Prostate gland (tissue), 2 donors: Measurements from ENCODE around the gene NOM1. TPM values are rescaled to one million over a fixed set of nuclear protein-coding genes. Genes with fewer than 3 reads are reported as not detected.

Source experiments
- DNase-seq: peaks from one replicate; pipeline ENCODE4 v3.0.0-alpha.2; 2019; ENCODE audit warnings: low spot score
- H3K27ac ChIP-seq, 2 donors: fragments of 200-600 bp; sonication (generic); 2 replicates each; pipeline ENCODE4 v1.5.1; 2017 to 2019
- H3K27me3 ChIP-seq: fragments of 200-600 bp; sonication (generic); replicated peaks from 2 replicates; pipeline ENCODE4 v1.5.1; 2019; ENCODE audit not compliant: insufficient read depth
- H3K36me3 ChIP-seq, 2 donors: fragments of 200-600 bp; sonication (generic); 1 replicate in 1 of 2; 2 replicates in 1 of 2; pipeline versions ENCODE4 v1.5.1 to v1.8.1; 2017 to 2019
- H3K4me1 ChIP-seq: fragments of 200-600 bp; sonication (generic); replicated peaks from 2 replicates; pipeline ENCODE4 v1.5.1; 2019
- H3K4me3 ChIP-seq, 2 donors: fragments of 200-600 bp; sonication (generic); 2 replicates each; pipeline ENCODE4 v1.5.1; 2017 to 2019
- H3K9me3 ChIP-seq: fragments of 200-600 bp; sonication (generic); 2 replicates; pipeline ENCODE4 v1.5.1; 2017
- POLR2A ChIP-seq: fragments of 450-650 bp; IDR thresholded peaks from one replicate; pipeline ENCODE4 v1.6.1; 2016; ENCODE audit warnings: antibody characterized with exemption, mild to moderate bottlenecking
- POLR2AphosphoS5 ChIP-seq: sonication (generic); formaldehyde crosslinking; IDR thresholded peaks from one replicate; pipeline ENCODE4 v1.6.1; 2017; ENCODE audit warnings: antibody characterized with exemption
- WGBS: methylation state at CpG from one replicate; pipeline ENCODE4 v1.1.5; 2018; 5-methylcytosine and 5-hydroxymethylcytosine counted together
- intact Hi-C: fragments of 100-400 bp; cut with DNase I; formaldehyde crosslinking; loops from one replicate; pipeline ENCODE4 v1.14.2; 2022
- total RNA-seq, 2 donors: library from RNA; depleted of rRNA; stranded (reverse); fragments of >200 nt; gene quantifications; one replicate each; pipeline ENCODE4 v1.1.0, GENCODE V29; 2016
- TF ChIP-seq, protein P1 (sequence below), 4 experiments: fragments of 200-600 bp in 2 of 4; fragments of 450-650 bp in 2 of 4; sonication (generic) in 2 of 4; IDR thresholded peaks; 1 replicate in 3 of 4; 2 replicates in 1 of 4; pipeline ENCODE4 v1.5.1; 2016 to 2019; ENCODE audit warnings: antibody characterized with exemption in 4 of 4, mild to moderate bottlenecking in 2 of 4, moderate library complexity in 2 of 4

The NOM1 gene
- total RNA-seq, 2 donors from 2014 or later: 10.4 to 24.3 TPM

DNA sequence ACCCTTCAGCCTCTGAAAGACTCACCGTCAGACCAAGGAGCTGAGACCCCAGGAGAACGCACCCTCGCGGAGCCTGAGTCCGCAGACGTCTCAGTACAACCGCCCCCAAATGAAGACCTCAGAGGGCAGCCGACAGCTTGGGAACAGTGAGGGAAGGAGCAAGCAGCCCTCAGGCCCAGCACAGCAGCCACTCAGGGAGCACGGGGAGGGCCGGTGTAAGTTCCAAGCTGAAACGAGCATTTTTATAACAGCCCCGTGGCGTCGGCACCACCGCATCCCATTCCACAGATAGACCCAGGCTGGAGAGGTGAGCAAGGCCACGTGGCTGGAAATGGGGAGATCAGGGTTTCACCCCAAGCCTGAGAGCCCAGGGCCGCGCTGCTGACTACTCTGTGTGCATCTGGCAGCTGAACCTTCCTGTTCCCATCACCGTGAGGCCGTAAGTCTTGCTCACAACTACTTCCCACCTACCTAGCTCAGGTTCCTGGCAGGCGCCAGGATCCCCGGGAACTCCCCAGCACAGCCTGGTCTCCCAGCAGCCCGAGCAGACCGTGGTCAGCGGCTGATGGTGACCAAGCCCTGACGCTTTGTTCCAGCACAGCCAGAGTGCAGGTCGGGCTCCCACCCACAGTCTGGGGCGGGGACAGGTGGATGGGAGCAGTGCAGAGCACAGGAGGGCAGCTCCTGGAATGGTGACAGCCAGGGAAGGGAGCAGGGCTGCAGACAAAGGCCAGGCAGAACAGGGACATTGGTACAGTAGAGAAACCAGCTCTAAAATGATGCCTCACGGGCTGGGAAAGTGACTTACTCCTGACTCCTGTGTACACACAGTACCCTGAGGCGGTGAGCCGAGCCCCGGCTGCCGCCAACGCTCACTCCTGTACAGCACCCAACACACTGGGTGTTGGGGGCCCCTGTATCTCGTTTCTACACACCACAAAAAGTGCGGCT lies 6.1 kb upstream of the NOM1 start:
- Histone ChIP-seq H3K9me3 (no peaks in the 10 kb centered on the region), H3K36me3 (no peaks in the 10 kb centered on the region), H3K4me1 (no peaks in the 10 kb centered on the region), H3K27ac (no peak overlapping the region), H3K27me3 (no peaks in the 10 kb centered on the region), H3K4me3 (no peak overlapping the region)
- WGBS: 29% methylated on average over 36 of the region's 36 CpGs
- no peak for TF ChIP-seq POLR2A
- TF ChIP-seq POLR2AphosphoS5: no peak
- TF ChIP-seq, protein P1, sequence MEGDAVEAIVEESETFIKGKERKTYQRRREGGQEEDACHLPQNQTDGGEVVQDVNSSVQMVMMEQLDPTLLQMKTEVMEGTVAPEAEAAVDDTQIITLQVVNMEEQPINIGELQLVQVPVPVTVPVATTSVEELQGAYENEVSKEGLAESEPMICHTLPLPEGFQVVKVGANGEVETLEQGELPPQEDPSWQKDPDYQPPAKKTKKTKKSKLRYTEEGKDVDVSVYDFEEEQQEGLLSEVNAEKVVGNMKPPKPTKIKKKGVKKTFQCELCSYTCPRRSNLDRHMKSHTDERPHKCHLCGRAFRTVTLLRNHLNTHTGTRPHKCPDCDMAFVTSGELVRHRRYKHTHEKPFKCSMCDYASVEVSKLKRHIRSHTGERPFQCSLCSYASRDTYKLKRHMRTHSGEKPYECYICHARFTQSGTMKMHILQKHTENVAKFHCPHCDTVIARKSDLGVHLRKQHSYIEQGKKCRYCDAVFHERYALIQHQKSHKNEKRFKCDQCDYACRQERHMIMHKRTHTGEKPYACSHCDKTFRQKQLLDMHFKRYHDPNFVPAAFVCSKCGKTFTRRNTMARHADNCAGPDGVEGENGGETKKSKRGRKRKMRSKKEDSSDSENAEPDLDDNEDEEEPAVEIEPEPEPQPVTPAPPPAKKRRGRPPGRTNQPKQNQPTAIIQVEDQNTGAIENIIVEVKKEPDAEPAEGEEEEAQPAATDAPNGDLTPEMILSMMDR (IDR thresholded peaks at IDR 0.05): no peak
- DNase-seq: no peak
- intact Hi-C loops: no loop called here

DNA sequence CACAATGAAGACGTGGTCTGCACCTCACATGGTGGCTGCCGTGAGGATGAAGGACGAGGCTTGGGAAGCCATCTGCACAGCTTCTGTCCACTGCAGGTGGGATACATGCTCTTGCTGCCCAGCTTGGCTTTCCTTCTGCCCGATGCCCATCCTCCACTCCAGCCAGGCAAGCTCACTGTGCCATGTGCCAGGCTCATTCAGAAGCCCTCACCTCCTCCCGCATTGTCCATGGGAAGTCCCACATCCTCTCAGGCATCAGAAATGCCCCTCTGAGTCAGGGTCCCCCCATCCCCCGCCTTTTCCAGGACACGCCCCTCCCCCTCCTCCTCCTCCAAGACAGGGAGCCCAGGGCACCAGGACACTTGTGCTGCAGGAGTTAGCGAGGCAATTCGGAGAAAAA lies 4.6 kb upstream of the NOM1 start:
- Histone ChIP-seq H3K4me3 (no peak overlapping the region), H3K27me3 (no peaks in the 10 kb centered on the region)
- WGBS: 56% methylated on average over 9 of the region's 9 CpGs

DNA sequence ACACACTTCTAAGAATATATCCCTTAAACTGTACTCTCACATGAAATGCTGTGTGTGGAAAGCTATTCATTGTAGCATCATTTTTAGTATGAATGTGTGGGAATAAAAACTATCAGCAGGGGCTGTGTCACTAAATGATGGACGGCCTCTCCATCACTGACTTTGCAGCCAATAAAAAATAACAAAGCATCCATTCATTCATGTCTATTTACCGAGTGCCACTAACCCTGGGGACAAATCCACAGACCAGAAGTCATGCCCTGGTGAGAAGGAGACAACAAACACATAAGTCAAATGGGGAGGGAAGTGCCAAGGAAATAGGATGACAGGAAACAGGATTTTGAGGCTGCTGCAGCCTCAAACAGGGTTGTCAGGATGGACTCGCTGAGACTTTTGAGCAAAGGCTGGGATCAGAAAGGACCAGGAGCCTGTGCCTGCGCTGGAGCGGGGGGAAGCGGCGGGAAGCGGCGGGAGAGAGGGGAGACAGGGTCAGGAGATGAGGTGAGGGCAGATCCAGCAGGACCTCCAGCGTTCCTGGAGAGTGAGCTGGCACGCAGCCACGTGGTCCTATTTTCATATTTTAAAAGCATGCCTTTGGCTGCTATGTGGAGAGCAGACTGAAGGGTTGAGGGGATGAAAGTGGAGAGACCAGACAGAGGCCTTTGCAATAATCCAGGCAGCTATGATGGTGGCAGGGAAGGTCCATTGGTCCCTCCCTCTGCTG lies 2.2 kb upstream of the NOM1 start:
- H3K4me3 ChIP-seq: no peak overlapping the region
- no peaks in the 10 kb centered on the region for H3K36me3 ChIP-seq
- H3K9me3 ChIP-seq: no peaks in the 10 kb centered on the region
- no peak overlapping the region for H3K27ac ChIP-seq
- TF ChIP-seq, protein P1 (IDR thresholded peaks at IDR 0.05): no peak
- TF ChIP-seq POLR2A: no peak
- TF ChIP-seq POLR2AphosphoS5: no peak
- WGBS: 50% methylated on average over 12 of the region's 12 CpGs
- H3K27me3 ChIP-seq: no peaks in the 10 kb centered on the region
- intact Hi-C loops: no loop called here
- peaks cover 8% of the 10 kb centered on the region for H3K4me1 ChIP-seq
- DNase-seq: no peak

More for the DNA sequence above, 4.6 kb upstream of the NOM1 start:
- no peaks in the 10 kb centered on the region for H3K4me1 ChIP-seq
- H3K36me3 ChIP-seq: no peaks in the 10 kb centered on the region
- H3K9me3 ChIP-seq: no peaks in the 10 kb centered on the region
- no peak for DNase-seq
- TF ChIP-seq, protein P1 (IDR thresholded peaks at IDR 0.05): no peak
- TF ChIP-seq POLR2AphosphoS5 (no peak), POLR2A (no peak)
- intact Hi-C loops: no loop called here
- no peak overlapping the region for H3K27ac ChIP-seq

DNA sequence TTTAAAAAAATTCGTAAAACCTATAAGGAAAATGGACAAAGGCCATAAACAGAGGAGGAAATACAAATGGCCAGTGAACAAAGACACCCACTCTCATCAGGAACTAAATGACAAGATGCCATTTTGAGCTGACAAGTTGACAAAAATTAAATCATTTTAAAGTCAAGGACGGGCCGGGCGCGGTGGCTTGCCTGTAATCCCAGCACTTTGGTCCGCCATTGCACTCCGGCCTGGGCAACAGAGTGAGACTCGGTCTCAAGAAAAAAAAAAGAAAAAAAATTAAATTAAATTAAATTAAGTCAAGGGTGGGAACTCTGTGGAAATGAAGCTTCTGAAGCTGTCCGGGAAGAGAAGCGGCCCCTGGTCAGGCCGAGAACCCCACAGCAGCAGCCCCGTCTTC lies 1.2 kb upstream of the NOM1 start:
- Histone ChIP-seq H3K27me3 (no peaks in the 10 kb centered on the region), H3K27ac (no peak overlapping the region), H3K9me3 (no peaks in the 10 kb centered on the region), H3K4me1 (peaks cover 9% of the 10 kb centered on the region), H3K4me3 (no peak overlapping the region), H3K36me3 (no peaks in the 10 kb centered on the region)
- no peak for TF ChIP-seq POLR2AphosphoS5
- TF ChIP-seq, protein P1 (IDR thresholded peaks at IDR 0.05): no peak
- no peak for TF ChIP-seq POLR2A
- intact Hi-C loops: no loop called here
- WGBS: 91% methylated on average over 12 of the region's 12 CpGs
- DNase-seq: no peak
